GM12865 (cell line): ENCODE data around the gene NCOR2.

Source experiments
- DNase-seq: peaks from one replicate; pipeline ENCODE4 v3.0.0; 2010; ENCODE audit warnings: low read depth
- H3K4me3 ChIP-seq: 2 replicates; pipeline ENCODE4 v1.5.1; 2011; ENCODE audit warnings: mild to moderate bottlenecking, low read depth, low read length, control low read depth
- CTCF ChIP-seq: IDR thresholded peaks from 2 replicates; pipeline ENCODE4 v1.5.1; 2011; ENCODE audit warnings: low read length, control low read depth, low read depth, inconsistent platforms; ENCODE audit not compliant: insufficient read depth; ENCODE audit errors: missing control alignments

The NCOR2 gene

GRCh38 chr12:124544311-124544970 lies 23.0 kb downstream of the NCOR2 start:
- DNase-seq, result no peak
- H3K4me3 ChIP-seq, result no peak overlapping the region
- TF ChIP-seq CTCF, result no peak

GRCh38 chr12:124543590-124544310 lies 23.7 kb downstream of the NCOR2 start:
- no peak for DNase-seq
- H3K4me3 ChIP-seq, result no peak overlapping the region
- no peak for TF ChIP-seq CTCF

GRCh38 chr12:124543052-124543589 lies 24.3 kb downstream of the NCOR2 start:
- no peak overlapping the region for H3K4me3 ChIP-seq
- peak; percentile 48 for DNase-seq
- no peak for TF ChIP-seq CTCF

GRCh38 chr12:124542021-124542949 lies 25.1 kb downstream of the NCOR2 start:
- DNase-seq, result no peak

GRCh38 chr12:124541322-124541721 lies 26.1 kb downstream of the NCOR2 start:
- TF ChIP-seq CTCF, result no peak
- DNase-seq, result no peak

More at GRCh38 chr12:124542021-124542949, 25.1 kb downstream of the NCOR2 start:
- no peak overlapping the region for H3K4me3 ChIP-seq
- no peak for TF ChIP-seq CTCF

GRCh38 chr12:124539084-124540041 lies 28.0 kb downstream of the NCOR2 start:
- no peak overlapping the region for H3K4me3 ChIP-seq
- no peak for TF ChIP-seq CTCF
- no peak for DNase-seq

More at GRCh38 chr12:124541322-124541721, 26.1 kb downstream of the NCOR2 start:
- H3K4me3 ChIP-seq, result no peak overlapping the region
